ENCODE measurements around the gene COPS9. TPM values are rescaled to one million over a fixed set of nuclear protein-coding genes. Genes with fewer than 3 reads are reported as not detected.

COPS9 gene
- total RNA-seq, 6 donors from 2014 or later = 97.2 to 141 (median 129) TPM

GRCh38 chr2:240140920-240141319 lies 4.8 kb upstream of the COPS9 start:
- Histone ChIP-seq H3K36me3 (no peaks in the 10 kb centered on the region), H3K9me3 (no peaks in the 10 kb centered on the region), H3K27me3 (no peaks in the 10 kb centered on the region), H3K27ac (no peak overlapping the region), H3K4me3 (no peak overlapping the region), H3K4me1 (peaks cover 5 to 15% (median 7%) of the 10 kb centered on the region in 4 donors)
- 58 to 76% methylated on average over 8 to 11 of the region's 11 CpGs for WGBS, 2 donors
- ATAC-seq (ENCODE audit: low FRiP score in 2 of 2) = no peak
- TF ChIP-seq CTCF (IDR thresholded peaks at IDR 0.05) (no peak), POLR2AphosphoS5 (IDR thresholded peaks at IDR 0.05) (no peak), EP300 (IDR thresholded peaks at IDR 0.05) (no peak), POLR2A (IDR thresholded peaks at IDR 0.05) (no peak)
- DNase-seq = no peak

- no peak for DNase-seq
- Histone ChIP-seq H3K9me3 (no peaks in the 10 kb centered on the region), H3K36me3 (no peaks in the 10 kb centered on the region), H3K27ac (no peak within 1 kb of the TSS), H3K4me1 (peaks cover 5 to 17% (median 8%) of the 10 kb centered on the region in 4 donors), H3K27me3 (no peaks in the 10 kb centered on the region), H3K4me3 (no peak within 1 kb of the TSS)
- TF ChIP-seq POLR2AphosphoS5 (IDR thresholded peaks at IDR 0.05) (no peak), EP300 (IDR thresholded peaks at IDR 0.05) (no peak), POLR2A (IDR thresholded peaks at IDR 0.05) (no peak), CTCF (IDR thresholded peaks at IDR 0.05) (no peak)
- 35 to 61% methylated on average over 5 of the region's 5 CpGs for WGBS, 2 donors
- no peak for ATAC-seq (ENCODE audit: low FRiP score in 2 of 2)
These were observed 4.4 kb upstream of the COPS9 start, which contains the start of gene OTOS for GRCh38 chr2:240140511-240140910. TSS of gene OTOS (minus strand) at chr2:240140658. CDS start at chr2:240140326, 332 bp downstream.

GRCh38 chr2:240139666-240140393 lies 3.7 kb upstream of the COPS9 start:
- Histone ChIP-seq H3K4me3 (no peak overlapping the region), H3K9me3 (no peaks in the 10 kb centered on the region), H3K4me1 (peaks cover 12 to 23% (median 15%) of the 10 kb centered on the region in 4 donors), H3K27ac (no peak overlapping the region), H3K27me3 (no peaks in the 10 kb centered on the region), H3K36me3 (no peaks in the 10 kb centered on the region)
- DNase-seq (peak in 1 of 2 donors; percentile 14), ATAC-seq (ENCODE audit: low FRiP score in 2 of 2) (no peak)
- TF ChIP-seq POLR2A (IDR thresholded peaks at IDR 0.05) (no peak), EP300 (IDR thresholded peaks at IDR 0.05) (no peak), POLR2AphosphoS5 (IDR thresholded peaks at IDR 0.05) (no peak), CTCF (IDR thresholded peaks at IDR 0.05) (no peak)
- WGBS, 2 donors = 62 to 89% methylated on average over 5 to 14 of the region's 14 CpGs

- 83 to 90% methylated on average over 15 of the region's 15 CpGs for WGBS, 2 donors
- no peak for TF ChIP-seq POLR2A (IDR thresholded peaks at IDR 0.05)
- no peak for TF ChIP-seq CTCF (IDR thresholded peaks at IDR 0.05)
- TF ChIP-seq EP300 (IDR thresholded peaks at IDR 0.05) = no peak
- no peak for TF ChIP-seq POLR2AphosphoS5 (IDR thresholded peaks at IDR 0.05)
- Histone ChIP-seq H3K4me3 (no peak overlapping the region), H3K27me3 (no peaks in the 10 kb centered on the region), H3K4me1 (peaks cover 15 to 31% (median 16%) of the 10 kb centered on the region in 4 donors), H3K27ac (no peak overlapping the region), H3K36me3 (no peaks in the 10 kb centered on the region), H3K9me3 (no peaks in the 10 kb centered on the region)
- ATAC-seq (ENCODE audit: low FRiP score in 2 of 2) (no peak), DNase-seq (peak in 1 of 2 donors; percentile 16)
These were observed 2.9 kb upstream of the COPS9 start for GRCh38 chr2:240139011-240139441.
